MM.1S (cell line): ENCODE measurements around the gene CELF3.

Experiments
- DNase-seq: peaks from one replicate; pipeline ENCODE4 v3.0.0-alpha.2; 2015
- H2AFZ ChIP-seq: fragments of 300-600 bp; sonication (generic); 2 replicates; pipeline ENCODE4 v1.6.0; 2016; ENCODE audit warnings: antibody characterized with exemption, low read length
- H3F3A ChIP-seq: fragments of 300-600 bp; sonication (generic); 2 replicates; pipeline ENCODE4 v1.6.1; 2016; ENCODE audit warnings: mild to moderate bottlenecking, antibody characterized with exemption, low read length, moderate library complexity, mixed read lengths; ENCODE audit not compliant: insufficient read depth
- H3K27ac ChIP-seq: fragments of 300-600 bp; sonication (generic); 2 replicates; pipeline ENCODE4 v1.5.1; 2016; ENCODE audit warnings: mild to moderate bottlenecking, low read length
- H3K27me3 ChIP-seq: fragments of 300-600 bp; sonication (generic); replicated peaks from 2 replicates; pipeline ENCODE4 v1.6.0; 2016; ENCODE audit warnings: low read length; ENCODE audit not compliant: insufficient read depth
- H3K36me3 ChIP-seq: fragments of 300-600 bp; sonication (generic); replicated peaks from 2 replicates; pipeline ENCODE4 v1.6.1; 2016; ENCODE audit warnings: mild to moderate bottlenecking, low read length, mixed read lengths; ENCODE audit not compliant: insufficient read depth
- H3K4me1 ChIP-seq: fragments of 300-600 bp; sonication (generic); 2 replicates; pipeline ENCODE4 v1.6.1; 2016; ENCODE audit warnings: low read length, mixed read lengths
- H3K4me2 ChIP-seq: fragments of 300-600 bp; sonication (generic); 2 replicates; pipeline ENCODE4 v1.6.0; 2016; ENCODE audit warnings: low read depth, low read length
- H3K4me3 ChIP-seq: fragments of 300-600 bp; sonication (generic); 2 replicates; pipeline ENCODE4 v1.5.1; 2016; ENCODE audit warnings: low read length, mixed read lengths
- H3K79me2 ChIP-seq: fragments of 300-600 bp; sonication (generic); 2 replicates; pipeline ENCODE4 v1.6.1; 2016; ENCODE audit warnings: mixed run types, low read length, mixed read lengths
- H3K9ac ChIP-seq: fragments of 300-600 bp; sonication (generic); 2 replicates; pipeline ENCODE4 v1.6.1; 2016; ENCODE audit warnings: low read length, mixed read lengths
- H3K9me2 ChIP-seq: fragments of 300-600 bp; sonication (generic); replicated peaks from 2 replicates; pipeline ENCODE4 v1.6.1; 2016; ENCODE audit warnings: mild to moderate bottlenecking, low read length, mixed read lengths; ENCODE audit not compliant: insufficient read depth
- H3K9me3 ChIP-seq: fragments of 300-600 bp; sonication (generic); replicated peaks from 2 replicates; pipeline ENCODE4 v1.6.1; 2016; ENCODE audit warnings: mild to moderate bottlenecking, low read length, mixed read lengths; ENCODE audit not compliant: insufficient read depth
- H4K20me1 ChIP-seq: fragments of 300-600 bp; sonication (generic); 2 replicates; pipeline ENCODE4 v1.6.1; 2016; ENCODE audit warnings: mild to moderate bottlenecking, low read length, moderate library complexity, mixed read lengths; ENCODE audit not compliant: insufficient read depth
- CTCF ChIP-seq: fragments of 300-600 bp; sonication (generic); IDR thresholded peaks from 2 replicates; pipeline ENCODE4 v1.5.1; 2016; ENCODE audit warnings: antibody characterized with exemption, low read length, mixed read lengths
- EZH2 ChIP-seq: fragments of 300-600 bp; sonication (generic); optimal IDR thresholded peaks from 2 replicates; pipeline ENCODE3; 2017; ENCODE audit warnings: low read depth, mild to moderate bottlenecking, antibody characterized with exemption, low read length, mixed read lengths
- EZH2phosphoT487 ChIP-seq: fragments of 300-600 bp; sonication (generic); IDR thresholded peaks from 2 replicates; pipeline ENCODE4 v1.6.1; 2018; ENCODE audit warnings: antibody characterized with exemption, low read length

Gene CELF3

GRCh38 chr1:151702936-151703335, 13.7 kb downstream of the CELF3 start:
- Histone ChIP-seq H3K27ac (no peak overlapping the region), H3K27me3 (0 out of 2 replicates have a peak, but pooled peaks cover 2% of the 10 kb centered on the region), H3K79me2 (no peaks in the 10 kb centered on the region), H3K36me3 (no peaks in the 10 kb centered on the region), H3F3A (no peaks in the 10 kb centered on the region), H3K9me3 (no peaks in the 10 kb centered on the region), H2AFZ (no peak overlapping the region), H3K4me1 (0 out of 2 replicates have a peak, but pooled peaks cover 8% of the 10 kb centered on the region), H3K9ac (no peak overlapping the region), H3K9me2 (no peaks in the 10 kb centered on the region), H3K4me3 (no peak overlapping the region), H3K4me2 (no peak overlapping the region), H4K20me1 (no peaks in the 10 kb centered on the region)
- no peak for TF ChIP-seq CTCF
- no peak for TF ChIP-seq EZH2
- TF ChIP-seq EZH2phosphoT487: no peak
- no peak for DNase-seq

- no peaks in the 10 kb centered on the region for H3K36me3 ChIP-seq
- no peaks in the 10 kb centered on the region for H3F3A ChIP-seq
- H3K9ac ChIP-seq: no peak overlapping the region
- H3K9me3 ChIP-seq: no peaks in the 10 kb centered on the region
- no peaks in the 10 kb centered on the region for H3K9me2 ChIP-seq
- H3K79me2 ChIP-seq: no peaks in the 10 kb centered on the region
- H3K27me3 ChIP-seq: no peaks in the 10 kb centered on the region
- H2AFZ ChIP-seq: no peak overlapping the region
- 0 out of 2 replicates have a peak, but pooled peaks cover 3% of the 10 kb centered on the region for H3K4me1 ChIP-seq
- H4K20me1 ChIP-seq: no peaks in the 10 kb centered on the region
- H3K27ac ChIP-seq: no peak overlapping the region
- H3K4me3 ChIP-seq: no peak overlapping the region
- no peak overlapping the region for H3K4me2 ChIP-seq
- DNase-seq: no peak
- TF ChIP-seq CTCF (no peak), EZH2 (no peak), EZH2phosphoT487 (no peak)
These were observed 15.1 kb downstream of the CELF3 start for GRCh38 chr1:151701515-151701914.

GRCh38 chr1:151693057-151693651, 23.4 kb downstream of the CELF3 start:
- Histone ChIP-seq H3K79me2 (no peaks in the 10 kb centered on the region), H3K4me3 (no peak overlapping the region), H3K9ac (no peak overlapping the region), H3F3A (no peaks in the 10 kb centered on the region), H4K20me1 (no peaks in the 10 kb centered on the region), H3K9me2 (no peaks in the 10 kb centered on the region), H2AFZ (no peak overlapping the region), H3K9me3 (no peaks in the 10 kb centered on the region), H3K36me3 (no peaks in the 10 kb centered on the region), H3K27me3 (no peaks in the 10 kb centered on the region), H3K4me2 (no peak overlapping the region), H3K27ac (no peak overlapping the region), H3K4me1 (no peaks in the 10 kb centered on the region)
- TF ChIP-seq CTCF: peak; percentile 84
- no peak for TF ChIP-seq EZH2
- no peak for DNase-seq
